ENCODE measurements around the gene METTL25B.

DNA sequence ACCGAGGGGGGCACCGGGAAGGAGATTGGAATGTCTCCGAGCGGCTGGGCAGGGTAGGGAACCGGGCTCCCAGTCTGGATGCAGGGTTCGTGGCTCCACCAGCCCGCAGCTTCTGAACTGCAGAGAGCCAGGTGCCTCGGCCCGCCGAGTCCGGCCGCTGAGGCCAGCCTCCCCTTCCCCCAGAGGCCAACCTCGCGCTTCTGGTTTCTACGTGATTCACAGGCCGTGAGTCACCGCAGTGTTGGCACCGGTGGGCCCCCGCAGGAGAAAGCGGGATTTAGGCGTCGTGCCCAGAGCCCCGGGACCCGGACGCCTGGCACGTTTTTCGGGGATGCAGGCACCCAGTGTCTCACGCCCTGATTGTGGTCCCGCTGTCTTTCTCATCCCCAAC is 23.3 kb upstream of the METTL25B start:
- TF ChIP-seq CBFB (IDR thresholded peaks at IDR 0.05; ENCODE audit: low read depth) (no peak), TCF3 (IDR thresholded peaks at IDR 0.05; ENCODE audit: borderline replicate concordance, insufficient read depth, low read depth, low read length) (no peak), CTCF (IDR thresholded peaks at IDR 0.05 in 2 of 3, conservative IDR thresholded peaks at IDR 0.05 in 1 of 3; ENCODE audit: control insufficient read depth in 2 of 3, extremely low read depth in 1 of 3, insufficient read depth in 1 of 3, low read depth in 3 of 3, low read length in 3 of 3) (no peak), E2F4 (IDR thresholded peaks at IDR 0.05; ENCODE audit: low read depth, low read length) (no peak), MTA3 (IDR thresholded peaks at IDR 0.05; ENCODE audit: borderline replicate concordance, low read length) (no peak), BHLHE40 (IDR thresholded peaks at IDR 0.05; ENCODE audit: borderline replicate concordance in 1 of 2, low read depth in 2 of 2, low read length in 1 of 2) (peak in 1 of 2 experiments; percentile 23; a peak in 1 of 4 replicates), ZNF274 (IDR thresholded peaks at IDR 0.05; ENCODE audit: insufficient read depth, insufficient read length) (no peak)

Measured in GM12878 (cell line).